Middle frontal gyrus (tissue), 1 donor: ENCODE data around the gene C16orf74.

Experiments
- DNase-seq: peaks from one replicate; pipeline ENCODE4 v3.0.0-alpha.2; 2015; ENCODE audit warnings: low spot score; ENCODE audit errors: extremely low spot score

The C16orf74 gene

GRCh38 chr16:85696781-85697180 is 54.1 kb downstream of the C16orf74 start:
- no peak for DNase-seq

- DNase-seq: no peak
These were observed 55.4 kb downstream of the C16orf74 start for GRCh38 chr16:85695196-85696128.

DNA sequence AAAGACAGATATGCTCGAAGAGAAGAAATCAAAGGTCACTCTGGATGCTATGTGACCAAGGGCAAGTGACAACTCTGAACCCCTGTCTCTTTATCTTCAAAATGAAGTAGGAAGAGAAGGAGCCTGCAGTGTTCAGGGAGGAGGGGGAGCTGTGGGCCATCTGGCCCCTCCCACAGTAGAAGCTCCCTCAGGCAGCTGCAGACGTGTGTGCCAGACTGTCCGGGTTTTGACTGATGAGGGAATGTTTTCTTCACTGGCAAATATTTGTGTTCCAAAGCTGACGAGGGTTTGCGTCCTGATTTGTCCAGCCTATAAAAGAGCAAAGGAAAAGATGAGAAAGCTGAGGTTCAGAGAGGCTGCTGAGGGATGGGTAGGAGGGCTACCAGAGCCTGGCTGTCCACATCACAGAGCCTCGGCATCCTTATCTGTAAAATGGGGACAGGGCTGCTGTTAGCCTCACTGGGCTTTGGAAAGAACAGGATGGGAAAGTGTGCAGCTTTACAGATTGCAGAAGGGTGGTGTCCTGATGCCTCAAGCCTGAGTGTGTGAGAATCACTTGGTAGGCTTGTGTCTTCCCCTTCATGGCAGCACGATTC is 60.3 kb downstream of the C16orf74 start:
- DNase-seq: no peak

- DNase-seq: no peak
These were observed 61.0 kb downstream of the C16orf74 start for GRCh38 chr16:85689950-85690320.

GRCh38 chr16:85689285-85689949 is 61.5 kb downstream of the C16orf74 start:
- no peak for DNase-seq

GRCh38 chr16:85688586-85689284 is 62.2 kb downstream of the C16orf74 start, which contains the start of gene GINS2:
TSS of gene GINS2 (minus strand) at chr16:85688954. CDS start at chr16:85688898, 56 bp downstream.
- DNase-seq: peak; percentile 47

DNA sequence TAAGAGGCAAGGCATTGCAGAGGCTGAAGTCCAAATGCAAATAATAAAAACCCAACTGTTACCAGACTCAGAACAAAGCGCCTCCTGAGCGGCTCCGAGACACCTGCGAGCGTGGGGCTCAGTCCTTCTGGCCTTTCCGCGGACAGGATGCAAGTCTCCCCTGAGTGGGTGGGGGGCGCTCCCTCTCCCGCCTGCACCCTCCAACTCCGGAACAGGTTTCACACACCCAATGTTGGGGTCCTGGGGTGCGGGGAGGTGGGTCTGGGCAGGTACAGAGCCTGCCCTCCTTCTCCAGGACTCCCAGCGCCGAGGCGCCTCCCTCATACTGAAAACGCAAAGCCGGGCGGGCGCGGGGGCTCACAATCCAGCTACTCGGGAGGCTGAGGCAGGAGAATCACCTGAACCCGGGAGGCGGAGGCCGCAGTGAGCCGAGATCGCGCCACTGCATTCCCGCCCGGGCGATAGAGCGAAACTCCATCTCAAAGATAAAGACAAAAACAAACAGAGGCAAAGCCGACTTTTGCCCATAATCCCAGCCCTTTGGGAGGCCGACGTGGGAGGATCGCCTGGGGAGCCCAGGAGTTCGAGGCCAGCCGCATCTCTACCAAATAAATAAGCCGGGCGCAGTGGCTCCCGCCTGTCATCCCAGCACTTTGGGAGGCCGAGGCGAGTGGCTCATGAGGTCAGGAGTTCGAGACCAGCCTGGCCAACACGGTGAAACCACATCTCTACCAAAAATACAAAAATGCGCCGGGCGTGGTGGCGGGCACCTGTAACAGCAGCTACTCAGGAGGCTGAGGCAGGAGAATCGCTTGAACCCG is 63.0 kb downstream of the C16orf74 start:
- DNase-seq: no peak

DNA sequence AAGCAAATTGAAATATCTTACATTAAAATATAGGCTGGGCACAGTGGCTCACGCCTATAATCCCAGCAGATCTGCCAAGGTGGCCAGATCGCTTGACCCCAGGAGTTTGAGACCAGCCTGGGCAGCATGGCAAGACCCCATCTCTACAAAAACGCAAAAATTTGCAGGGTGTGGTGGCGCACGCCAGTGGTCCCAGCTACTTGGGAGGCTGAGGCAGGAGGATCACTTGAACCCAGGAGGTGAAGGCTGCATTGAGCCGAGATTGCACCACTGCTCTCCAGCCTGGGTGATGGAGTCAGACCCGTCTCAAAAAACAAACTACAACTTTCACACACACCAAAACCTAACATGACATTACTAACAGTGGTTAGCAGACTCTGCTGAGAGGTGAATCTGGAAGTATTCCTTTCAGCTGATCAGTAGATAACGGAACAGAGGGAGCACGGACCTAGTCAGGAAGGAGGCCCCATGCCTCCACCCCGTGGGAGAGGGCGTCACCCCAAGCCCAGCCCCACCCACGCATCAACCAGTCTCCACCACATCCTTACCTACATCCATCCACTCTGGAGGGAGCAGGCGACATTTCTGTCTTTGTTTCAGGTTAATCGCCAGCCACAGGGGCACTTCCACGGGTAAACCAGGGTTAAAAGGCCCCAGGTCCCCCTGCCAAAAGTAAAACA is 63.8 kb downstream of the C16orf74 start:
- no peak for DNase-seq

DNA sequence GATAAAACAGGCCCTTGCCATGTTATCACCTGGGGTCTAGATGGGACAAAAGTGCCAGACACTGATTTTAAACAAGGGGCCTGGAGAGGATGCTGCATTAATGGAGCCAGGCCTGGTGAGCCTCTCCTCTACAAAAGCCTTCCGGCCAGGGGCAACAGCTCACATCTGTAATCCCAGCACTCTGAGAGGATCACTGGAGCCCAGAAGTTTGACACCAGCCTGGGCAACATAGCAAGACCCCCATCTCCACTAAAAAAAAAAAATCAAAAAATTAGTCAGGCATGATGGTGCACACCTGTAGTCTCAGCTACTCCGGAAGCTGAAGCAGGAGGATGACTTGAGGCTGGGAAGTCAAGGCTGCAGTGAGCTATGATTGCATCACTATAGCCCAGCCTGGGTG is 65.6 kb downstream of the C16orf74 start:
- DNase-seq: no peak

GRCh38 chr16:85683363-85683762 is 67.5 kb downstream of the C16orf74 start:
- DNase-seq: no peak

- no peak for DNase-seq
These were observed 68.4 kb downstream of the C16orf74 start for GRCh38 chr16:85682516-85682915.

DNA sequence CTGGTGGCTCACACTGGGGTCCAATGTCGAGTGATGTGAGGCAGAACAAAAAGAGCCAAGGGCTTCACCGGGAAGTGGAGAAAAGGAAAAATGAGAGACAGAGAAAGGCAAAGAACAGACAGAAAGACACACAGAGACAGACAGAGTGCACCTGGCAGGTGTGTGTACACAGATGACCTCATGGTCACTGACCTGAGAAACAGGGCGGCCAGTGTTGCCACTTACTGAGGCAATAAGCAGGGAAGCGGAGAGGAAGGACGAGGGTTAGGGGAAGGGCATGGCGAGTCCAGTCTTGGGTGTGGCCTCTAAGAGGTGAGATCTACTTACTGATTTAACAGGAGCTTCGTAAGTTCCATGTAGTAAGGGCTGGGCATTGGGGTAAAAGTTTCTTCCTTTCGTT is 69.6 kb downstream of the C16orf74 start:
- DNase-seq: no peak

DNA sequence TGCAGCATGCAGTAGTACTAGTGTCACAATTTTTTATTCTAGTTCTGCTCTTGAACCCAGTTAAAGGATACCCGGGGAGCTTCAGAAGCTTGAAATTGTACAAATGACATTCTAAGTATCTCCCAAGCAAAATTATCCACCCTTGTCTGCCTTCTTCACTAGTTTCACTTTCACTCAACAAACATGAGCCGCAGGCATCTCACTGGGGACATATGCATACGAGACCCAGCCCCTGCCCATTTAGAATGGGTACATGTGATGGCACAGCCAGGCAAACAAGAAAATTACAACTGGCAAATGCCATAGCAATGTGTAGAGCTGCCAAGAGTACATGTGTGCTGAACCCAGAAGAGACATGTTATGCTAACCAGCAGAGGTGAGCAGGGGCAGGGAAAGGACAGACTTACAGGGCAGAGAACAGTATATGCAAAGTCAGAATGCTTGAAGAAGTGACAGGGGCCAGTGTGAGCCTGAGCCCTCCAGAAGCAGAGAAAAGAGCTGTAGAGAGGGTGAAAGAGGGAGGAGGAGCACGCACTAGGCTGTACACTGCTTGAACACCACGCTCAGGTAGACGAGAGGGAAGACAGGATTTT is 70.4 kb downstream of the C16orf74 start:
- DNase-seq: no peak

DNA sequence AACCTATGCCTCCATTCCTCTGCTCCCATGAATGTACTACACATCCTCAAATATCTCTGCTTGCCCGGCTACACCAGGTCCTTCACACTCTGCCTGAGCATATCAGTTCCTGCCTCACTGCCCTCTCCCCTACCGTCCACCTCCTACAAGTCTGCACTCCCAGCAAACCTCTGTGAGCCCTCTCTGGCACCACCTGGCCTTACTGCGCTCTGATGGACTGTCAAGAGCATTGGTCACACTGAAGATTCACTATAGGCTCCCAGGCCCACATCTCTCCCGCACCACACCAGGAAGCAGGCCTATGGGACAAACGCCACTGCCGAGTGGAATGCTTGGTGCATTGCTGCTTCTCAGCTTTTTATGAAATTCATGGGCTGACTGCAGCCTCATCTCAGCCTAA is 71.0 kb downstream of the C16orf74 start:
- DNase-seq: no peak

- DNase-seq: no peak
These were observed 72.1 kb downstream of the C16orf74 start for GRCh38 chr16:85678821-85679220.

DNA sequence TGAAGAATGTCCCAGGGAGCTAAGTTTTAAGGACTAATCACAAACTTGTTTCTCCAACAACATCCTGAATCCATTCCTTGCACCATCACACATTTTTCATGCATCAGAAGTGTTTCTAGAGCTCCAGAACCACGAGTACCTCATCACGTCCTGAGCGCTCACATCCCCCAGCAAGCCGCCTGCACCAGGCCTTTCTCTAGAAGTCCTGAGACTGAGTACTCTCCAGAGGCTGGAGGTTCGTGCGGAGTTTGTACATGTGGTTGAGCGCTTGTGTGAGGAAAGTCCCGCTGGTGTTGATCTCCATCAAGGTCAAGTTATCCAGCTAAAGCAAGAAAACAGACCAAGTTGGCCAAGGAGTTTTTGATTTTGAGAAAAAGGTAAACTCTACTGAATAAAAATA is 72.9 kb downstream of the C16orf74 start:
- DNase-seq: no peak

GRCh38 chr16:85677383-85677967 is 73.4 kb downstream of the C16orf74 start:
- no peak for DNase-seq

GRCh38 chr16:85676466-85676865 is 74.4 kb downstream of the C16orf74 start:
- DNase-seq: no peak

DNA sequence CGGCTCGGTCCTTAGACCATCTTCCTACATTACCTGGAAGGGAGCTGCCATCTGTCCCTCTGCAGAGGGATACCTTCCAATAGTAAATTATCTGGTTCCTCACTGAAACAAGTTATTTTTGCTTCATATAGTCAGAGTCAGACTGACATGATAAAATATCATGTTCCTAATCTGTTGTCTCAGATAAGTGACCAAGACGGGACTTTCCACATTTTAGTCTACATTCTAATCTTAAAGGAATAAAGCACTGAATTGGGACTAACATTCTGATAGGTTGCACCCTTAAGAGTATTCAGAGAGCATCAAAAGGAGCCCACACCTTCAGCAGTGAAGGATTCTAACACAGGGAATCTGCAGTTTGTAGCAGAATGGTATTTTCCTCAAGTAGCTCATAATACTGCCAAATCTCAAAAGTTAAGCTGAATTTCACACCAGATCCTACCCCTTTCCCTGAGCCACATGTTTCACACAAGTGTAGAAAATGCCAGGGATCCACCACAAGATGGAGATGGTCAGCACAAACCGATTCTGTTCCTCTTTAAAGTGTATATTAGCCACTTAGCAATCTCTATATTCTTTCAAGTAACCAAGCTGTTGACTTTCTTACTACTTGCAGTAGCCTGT is 75.5 kb downstream of the C16orf74 start:
- no peak for DNase-seq
